GM12878 (cell line): ENCODE measurements around the gene LST1. TPM values are rescaled to one million over a fixed set of nuclear protein-coding genes. Genes with fewer than 3 reads are reported as not detected.
A peak's percentile ranks its signal among the peaks of the same experiment; 100 is the strongest.

ENCODE experiments used
- CBFB ChIP-seq: IDR thresholded peaks from 2 replicates; pipeline ENCODE4 v1.6.1; 2016; ENCODE audit warnings: antibody characterized with exemption, low read depth
- CBX5 ChIP-seq: sonication (generic); IDR thresholded peaks from 2 replicates; pipeline ENCODE4 v1.6.1; 2016; ENCODE audit warnings: low read depth, moderate library complexity, mild to moderate bottlenecking, inconsistent platforms
- DPF2 ChIP-seq: fragments of 450-650 bp; IDR thresholded peaks from 2 replicates; pipeline ENCODE4 v1.6.1; 2017; ENCODE audit warnings: mild to moderate bottlenecking
- ETV6 ChIP-seq, 2 experiments: fragments of 450-650 bp in 1 of 2; IDR thresholded peaks in 1 of 2; conservative IDR thresholded peaks in 1 of 2; 2 replicates each; pipeline ENCODE4 v1.6.1; 2014; ENCODE audit warnings: antibody characterized with exemption in 1 of 2, borderline replicate concordance in 1 of 2, low read depth in 1 of 2, mild to moderate bottlenecking in 1 of 2, moderate library complexity in 1 of 2
- EZH2 ChIP-seq: IDR thresholded peaks from 2 replicates; pipeline ENCODE4 v1.6.1; 2012; ENCODE audit warnings: low read depth, mild to moderate bottlenecking, control low read depth, inconsistent platforms, low read length, borderline replicate concordance; ENCODE audit not compliant: control insufficient read depth
- GABPA ChIP-seq: IDR thresholded peaks from 2 replicates; pipeline ENCODE4 v1.6.1; 2014; ENCODE audit warnings: antibody characterized with exemption, low read depth, mild to moderate bottlenecking, inconsistent platforms
- KDM1A ChIP-seq: fragments of 200-600 bp; sonication (generic); IDR thresholded peaks from 2 replicates; pipeline ENCODE4 v1.6.1; 2016; ENCODE audit warnings: borderline replicate concordance
- LARP7 ChIP-seq: fragments of 450-650 bp; IDR thresholded peaks from 2 replicates; pipeline ENCODE4 v1.6.1; 2017; ENCODE audit warnings: mild to moderate bottlenecking
- MTA3 ChIP-seq: IDR thresholded peaks from 2 replicates; pipeline ENCODE4 v1.6.1; 2012; ENCODE audit warnings: low read length, inconsistent platforms, borderline replicate concordance
- NFXL1 ChIP-seq: fragments of 450-650 bp; IDR thresholded peaks from 2 replicates; pipeline ENCODE4 v1.6.1; 2017; ENCODE audit warnings: antibody characterized with exemption, mild to moderate bottlenecking, borderline replicate concordance
- NR2F1 ChIP-seq: fragments of 450-650 bp; conservative IDR thresholded peaks from 2 replicates; pipeline ENCODE4 v1.6.1; 2017; ENCODE audit warnings: mild to moderate bottlenecking
- PBX3 ChIP-seq: IDR thresholded peaks from 2 replicates; pipeline ENCODE4 v1.6.1; 2011; ENCODE audit warnings: mild to moderate bottlenecking, low read depth, low read length, moderate library complexity; ENCODE audit not compliant: insufficient replicate concordance
- RCOR1 ChIP-seq: conservative IDR thresholded peaks from 2 replicates; pipeline ENCODE4 v1.6.1; 2012; ENCODE audit warnings: low read depth, low read length, improper control_type of control experiment
- REST ChIP-seq: IDR thresholded peaks from 2 replicates; pipeline ENCODE4 v1.6.1; 2012; ENCODE audit warnings: mild to moderate bottlenecking, low read depth, low read length
- RUNX3 ChIP-seq: IDR thresholded peaks from 2 replicates; pipeline ENCODE4 v1.6.1; 2012; ENCODE audit warnings: low read length, inconsistent platforms
- STAT3 ChIP-seq: IDR thresholded peaks from 2 replicates; pipeline ENCODE4 v1.6.1; 2011; ENCODE audit warnings: low read depth, low read length, improper control_type of control experiment
- TAF1 ChIP-seq: IDR thresholded peaks from 2 replicates; pipeline ENCODE4 v1.6.1; 2011; ENCODE audit warnings: mild to moderate bottlenecking, low read depth, low read length, borderline replicate concordance
- USF2 ChIP-seq: IDR thresholded peaks from 2 replicates; pipeline ENCODE4 v1.6.1; 2011; ENCODE audit warnings: low read depth, low read length, improper control_type of control experiment, borderline replicate concordance
- ZNF384 ChIP-seq: IDR thresholded peaks from 2 replicates; pipeline ENCODE4 v1.6.1; 2012; ENCODE audit warnings: low read depth, mild to moderate bottlenecking, low read length, improper control_type of control experiment, borderline replicate concordance
- polyA plus RNA-seq, 11 experiments: library from polyadenylated mRNA; depleted of rRNA in 4 of 11; unstranded in 6 of 11; stranded (reverse) in 5 of 11; fragments of >200 nt; fragmentation: Nextera tagmentation in 4 of 11; fragmentation: Illumina TruSeq in 1 of 11; extraction: Ambion mirVana in 4 of 11; extraction: Trizol in 1 of 11; gene quantifications; 1 replicate in 1 of 11; 2 replicates in 10 of 11; pipeline versions ENCODE4 v1.2.1 to v1.2.3, GENCODE V29; 2011 to 2016; ENCODE audit warnings: inconsistent platforms in 2 of 11, missing spikeins in 2 of 11, low read depth in 1 of 11
- total RNA-seq, 4 experiments: library from RNA; depleted of rRNA in 3 of 4; stranded (reverse); fragments of >200 nt in 3 of 4; fragmentation: Illumina TruSeq in 1 of 4; extraction: Trizol in 1 of 4; gene quantifications; 2 replicates each; pipeline versions ENCODE4 v1.2.1 to v1.2.3, GENCODE V29; 2013 to 2021

LST1 gene
- total and polyA plus RNA-seq, 10 of the 15 experiments (the other 5 are each of a cell fraction or from before 2014, with no cell fraction given) = 4.1 to 35.5 (median 16.4) TPM

- TF ChIP-seq REST (0 out of 2 replicates have a peak, but pooled peaks have one; percentile 10), PBX3 (no peak), EZH2 (no peak), NR2F1 (no peak), ZNF384 (peak; percentile 99), TAF1 (peak; percentile 79; the same call in 1 of the 2 replicates), GABPA (no peak), LARP7 (no peak; the same call in 1 of the 2 replicates), STAT3 (no peak), CBFB (peak; percentile 64; the same call in 1 of the 2 replicates), KDM1A (no peak), USF2 (no peak; the same call in 1 of the 2 replicates), RUNX3 (peak; percentile 57), MTA3 (no peak), CBX5 (0 out of 2 replicates have a peak, but pooled peaks have one; percentile 16), RCOR1 (no peak), NFXL1 (no peak), ETV6 (conservative IDR thresholded peaks at IDR 0.05 in 1 of 2, IDR thresholded peaks at IDR 0.05 in 1 of 2; ENCODE audit: borderline replicate concordance in 1 of 2, low read depth in 1 of 2) (no peak), DPF2 (peak; percentile 18; the same call in 1 of the 2 replicates)
Measured at GRCh38 chr6:31619805-31620585, 33.9 kb downstream of the LST1 start (continued).
